IPS DF 4.7 (cell line): ENCODE data around the gene LRRC40.

Experiments used
- DNase-seq: peaks from one replicate; pipeline ENCODE4 v3.0.0-alpha.2; 2013; ENCODE audit warnings: low spot score; ENCODE audit errors: extremely low read depth

Gene LRRC40

DNA sequence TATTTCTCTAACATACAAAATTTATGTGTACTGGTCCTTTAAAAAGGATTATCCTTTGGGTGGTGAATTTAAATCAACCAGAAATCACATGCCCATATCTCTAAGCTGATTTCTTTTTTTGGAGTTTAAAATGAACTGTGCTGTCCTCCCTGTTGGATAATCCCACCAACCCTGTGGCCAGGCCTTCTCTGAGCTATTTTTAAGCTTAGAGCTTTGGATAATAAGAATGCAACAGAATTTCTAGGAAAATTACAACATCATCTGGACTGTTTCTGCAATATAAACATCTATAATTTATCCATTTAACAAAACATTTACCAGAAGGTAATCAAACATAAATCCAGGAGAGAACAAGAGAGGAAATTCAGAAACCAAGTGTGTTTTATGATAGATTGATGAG, 88.3 kb downstream of the LRRC40 start:
- no peak for DNase-seq

DNA sequence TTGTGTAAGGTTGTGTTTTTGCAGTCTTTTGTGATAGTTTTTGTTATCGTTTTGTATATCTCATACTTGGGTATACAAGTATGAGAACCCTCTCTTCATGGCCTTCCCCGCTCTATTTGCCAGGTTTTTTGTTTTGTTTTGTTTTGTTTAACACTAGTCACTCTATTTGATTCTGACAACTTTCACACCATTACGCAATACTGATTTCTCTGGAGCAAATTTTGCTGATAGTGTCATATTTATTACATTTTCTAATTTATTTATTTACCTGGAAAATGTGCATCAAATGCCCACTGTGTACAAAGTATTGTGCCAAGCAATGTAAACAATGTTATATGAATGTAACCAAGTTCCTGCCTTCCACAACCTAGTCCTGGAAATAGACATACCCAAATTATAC, 90.1 kb downstream of the LRRC40 start:
- no peak for DNase-seq

DNA sequence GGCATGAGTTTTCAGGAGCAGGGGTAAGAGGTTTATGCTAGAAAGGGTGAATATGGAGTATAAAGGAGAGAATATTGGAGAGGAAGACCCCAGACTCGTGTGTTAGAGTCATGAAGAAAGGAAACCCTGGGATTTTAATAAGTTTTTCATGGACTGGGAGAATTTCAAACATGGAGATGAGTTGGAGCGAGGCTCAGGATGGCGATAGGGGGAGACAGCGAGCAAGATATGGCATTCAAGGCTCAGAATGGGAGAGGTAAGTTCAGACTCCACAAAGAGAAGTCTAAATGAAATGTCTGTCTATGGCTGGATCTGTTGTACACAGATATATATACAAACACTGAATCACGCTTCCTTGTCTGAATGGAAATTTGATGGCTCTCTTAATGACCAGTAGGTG, 92.5 kb downstream of the LRRC40 start:
- no peak for DNase-seq

DNA sequence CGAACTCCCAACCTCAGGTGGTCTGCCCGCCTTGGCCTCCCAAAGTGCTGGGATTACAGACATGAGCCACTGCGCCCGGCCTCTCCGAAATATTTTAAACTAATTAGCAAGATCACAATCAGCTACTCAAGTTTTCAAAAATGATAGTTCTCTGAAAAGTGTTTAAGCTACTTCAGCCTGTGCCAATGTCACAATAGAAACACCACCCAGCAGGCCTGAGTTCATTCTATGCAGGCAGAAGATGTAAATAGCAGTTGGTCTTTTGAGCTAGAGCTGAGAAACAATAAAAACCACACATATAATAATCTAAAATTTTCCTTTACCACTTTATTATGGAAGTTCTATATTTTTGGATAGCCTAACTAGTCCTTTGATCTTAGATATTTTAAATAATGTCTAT, 96.1 kb downstream of the LRRC40 start:
- no peak for DNase-seq

DNA sequence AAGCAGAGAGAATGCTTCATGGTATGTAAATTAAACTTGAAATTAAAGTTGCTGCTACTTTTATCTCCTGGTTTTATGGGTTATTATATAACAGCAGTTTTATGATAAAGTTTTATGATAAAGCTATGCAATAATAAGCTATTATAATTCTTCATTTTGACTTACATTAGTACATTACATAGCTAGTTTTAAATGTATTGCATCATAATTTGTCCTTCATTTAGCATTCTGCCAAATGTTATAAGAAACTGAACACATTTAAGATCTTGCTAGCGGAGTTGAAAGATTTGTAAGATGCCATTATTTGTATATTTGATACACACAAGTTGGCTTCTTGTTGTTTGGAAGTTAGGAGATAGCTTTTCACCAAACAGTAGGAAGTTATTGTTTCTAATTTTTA, 101.6 kb downstream of the LRRC40 start:
- no peak for DNase-seq

DNA sequence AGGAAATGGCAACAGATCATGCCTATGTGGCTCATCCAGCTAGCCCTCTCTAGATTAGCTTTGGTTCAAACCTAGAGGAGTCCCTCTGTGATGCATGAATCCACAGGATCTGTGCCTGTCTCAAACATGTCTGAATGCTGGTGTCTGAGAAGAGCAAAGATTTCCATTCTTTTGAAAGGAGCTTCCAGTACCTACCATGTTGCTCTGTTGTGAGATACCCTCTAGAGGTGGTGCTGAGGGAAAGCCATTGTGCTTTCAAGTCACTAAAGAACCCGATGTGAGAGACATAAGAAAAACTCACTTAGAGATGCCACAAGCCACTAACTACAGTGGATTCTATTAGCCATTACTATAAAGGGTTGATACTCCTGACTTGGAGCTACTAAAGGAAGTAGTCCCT, 103.6 kb downstream of the LRRC40 start:
- no peak for DNase-seq

DNA sequence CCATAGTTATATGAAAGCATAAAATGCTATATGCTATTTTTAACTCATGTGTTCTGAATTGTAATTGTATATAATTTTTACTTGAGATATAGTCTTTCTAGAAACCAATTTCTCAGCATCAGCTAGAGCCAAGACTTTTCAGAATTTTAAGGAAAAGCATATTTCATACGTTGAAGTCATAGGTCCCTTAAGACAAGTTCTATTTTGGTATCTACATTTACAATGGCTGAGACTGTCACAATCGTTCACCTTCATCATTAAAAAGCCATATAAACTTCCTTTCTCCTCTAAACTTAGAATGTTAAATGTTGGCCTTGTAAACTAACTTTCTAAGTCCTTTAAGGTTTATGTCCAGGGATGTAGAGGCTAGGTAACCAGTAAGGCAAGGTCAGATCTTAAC, 104.1 kb downstream of the LRRC40 start:
- DNase-seq = no peak
